Left forelimb (tissue), 1 donor: Measurements from ENCODE around the gene GEMIN5.

ENCODE experiments used
- DNase-seq: peaks from one replicate; pipeline ENCODE4 v3.0.0-alpha.2; 2018; ENCODE audit warnings: low spot score

The GEMIN5 gene

GRCh38 chr5:154849264-154849785 lies 88.7 kb downstream of the GEMIN5 start:
- DNase-seq = no peak

GRCh38 chr5:154844809-154845208 lies 93.2 kb downstream of the GEMIN5 start:
- no peak for DNase-seq

GRCh38 chr5:154842689-154843530 lies 95.1 kb downstream of the GEMIN5 start:
- DNase-seq = no peak

DNA sequence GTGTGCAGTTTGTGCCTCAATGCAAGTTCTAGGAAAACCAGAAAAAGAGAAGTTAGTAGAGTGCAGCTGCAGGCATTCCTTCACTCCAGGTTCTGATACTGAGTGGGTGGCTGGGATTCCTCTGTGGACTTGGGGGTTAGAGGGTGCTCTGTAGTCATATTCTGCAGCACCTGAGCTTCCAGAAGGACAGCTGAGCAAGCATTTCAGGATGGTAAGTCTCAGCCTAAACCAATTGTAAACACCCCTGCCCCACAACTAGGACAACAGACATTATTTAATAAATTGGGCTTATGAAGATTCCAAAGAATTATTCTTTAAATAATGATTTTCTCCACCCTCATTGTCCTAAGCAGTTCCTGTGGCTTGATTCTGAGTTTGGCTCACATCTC lies 96.7 kb downstream of the GEMIN5 start:
- DNase-seq = no peak

DNA sequence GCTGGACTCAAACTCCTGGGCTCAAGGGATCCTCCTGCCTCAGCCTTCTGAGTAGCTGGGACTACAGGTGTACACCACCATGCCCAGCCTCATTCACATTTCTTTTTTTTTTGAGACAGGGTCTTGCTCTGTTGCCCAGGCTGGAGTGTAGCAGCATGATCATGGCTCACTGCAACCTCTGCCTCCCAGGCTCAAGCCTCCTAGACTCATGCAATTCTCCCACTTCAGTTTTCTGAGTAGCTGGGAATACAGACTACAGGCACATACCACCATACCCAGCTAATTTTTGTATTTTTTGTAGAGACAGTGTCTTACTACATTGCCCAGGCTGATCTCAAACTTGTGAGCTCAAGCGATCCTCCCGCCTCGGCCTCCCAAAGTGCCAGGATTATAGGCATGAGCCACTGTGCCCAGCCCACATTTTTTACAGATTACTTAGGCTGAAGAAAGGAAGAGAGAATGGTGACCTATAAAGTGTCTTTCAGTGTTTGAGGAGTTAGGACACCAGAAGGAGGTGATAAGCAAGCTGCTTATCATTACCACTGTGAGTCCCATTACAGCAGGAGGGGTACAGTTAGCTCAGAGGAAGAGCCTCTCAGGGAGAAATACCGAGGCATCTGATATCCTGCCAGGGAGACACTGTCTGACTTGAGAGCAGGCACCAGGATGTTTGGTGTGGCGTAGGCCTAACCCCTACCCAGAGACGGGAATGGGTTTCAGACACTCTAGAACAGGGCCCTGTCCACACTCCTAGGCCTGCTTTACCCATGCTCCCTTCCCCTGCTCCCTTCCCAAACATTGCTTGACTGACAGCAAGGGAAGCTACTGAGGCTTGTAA lies 97.4 kb downstream of the GEMIN5 start:
- DNase-seq = no peak
